Suprapubic skin (tissue), 4 donors: ENCODE results near the gene STX1A. TPM values are rescaled to one million over a fixed set of nuclear protein-coding genes. Genes with fewer than 3 reads are reported as not detected.
"Not testable (repeated sequence)": the region's sequence is repeated elsewhere in the genome, so short reads cannot be mapped to it uniquely, and the experiment has no call there.

Source experiments
- DNase-seq, 2 donors: peaks; one replicate each; pipeline ENCODE4 v3.0.0-alpha.2; 2019; ENCODE audit warnings: low spot score in 2 of 2
- H3K27ac ChIP-seq: fragments of 200-600 bp; sonication (generic); one replicate; pipeline ENCODE4 v1.5.1; 2019
- H3K27me3 ChIP-seq: fragments of 200-600 bp; sonication (generic); one replicate; pipeline ENCODE4 v1.5.1; 2019
- H3K36me3 ChIP-seq: fragments of 200-600 bp; sonication (generic); one replicate; pipeline ENCODE4 v1.5.1; 2019
- H3K4me1 ChIP-seq: fragments of 200-600 bp; sonication (generic); one replicate; pipeline ENCODE4 v1.5.1; 2019
- H3K4me3 ChIP-seq: fragments of 200-600 bp; sonication (generic); one replicate; pipeline ENCODE4 v1.5.1; 2019; ENCODE audit warnings: mild to moderate bottlenecking
- H3K9me3 ChIP-seq: fragments of 200-600 bp; sonication (generic); one replicate; pipeline ENCODE4 v1.5.1; 2019
- CTCF ChIP-seq, 2 donors: fragments of 200-600 bp in 1 of 2; fragments of 450-650 bp in 1 of 2; sonication (generic) in 1 of 2; IDR thresholded peaks; one replicate each; pipeline ENCODE4 v1.5.1; 2016 to 2019; ENCODE audit warnings: antibody characterized with exemption in 2 of 2, mild to moderate bottlenecking in 1 of 2, moderate library complexity in 1 of 2
- EP300 ChIP-seq: sonication (generic); formaldehyde crosslinking; IDR thresholded peaks from one replicate; pipeline ENCODE4 v1.6.1; 2017; ENCODE audit warnings: antibody characterized with exemption
- POLR2A ChIP-seq, 2 donors: fragments of 450-650 bp; IDR thresholded peaks; one replicate each; pipeline ENCODE4 v1.6.1; 2017; ENCODE audit warnings: antibody characterized with exemption in 2 of 2, mild to moderate bottlenecking in 2 of 2, moderate library complexity in 2 of 2
- POLR2AphosphoS5 ChIP-seq, 3 donors: sonication (generic); formaldehyde crosslinking; IDR thresholded peaks; one replicate each; pipeline ENCODE4 v1.6.1; 2017; ENCODE audit warnings: antibody characterized with exemption in 3 of 3
- WGBS: methylation state at CpG from one replicate; pipeline ENCODE4 v1.1.5; 2018; 5-methylcytosine and 5-hydroxymethylcytosine counted together
- total RNA-seq, 4 donors: library from RNA; depleted of rRNA; stranded (reverse); fragments of >200 nt; gene quantifications; one replicate each; pipeline ENCODE4 v1.1.0, GENCODE V29; 2016

Gene STX1A
- total RNA-seq, 4 donors from 2014 or later = 3.3 to 6.0 (median 4.3) TPM

- Histone ChIP-seq H3K36me3 (peaks cover 23% of the 10 kb centered on the region), H3K27ac (no peak overlapping the region), H3K27me3 (no peaks in the 10 kb centered on the region), H3K4me3 (no peak overlapping the region), H3K4me1 (peaks cover 31% of the 10 kb centered on the region), H3K9me3 (no peaks in the 10 kb centered on the region)
- DNase-seq = no peak
- 96% methylated on average over 4 of the region's 6 CpGs for WGBS
- TF ChIP-seq EP300 (no peak), POLR2AphosphoS5 (IDR thresholded peaks at IDR 0.05) (no peak), CTCF (IDR thresholded peaks at IDR 0.05) (no peak), POLR2A (IDR thresholded peaks at IDR 0.05) (no peak)
These were observed 40.6 kb downstream of the STX1A start for GRCh38 chr7:73678862-73679261.

GRCh38 chr7:73676062-73676461, 43.4 kb downstream of the STX1A start:
- not testable (repeated sequence) for H3K4me3 ChIP-seq, H3K27ac ChIP-seq, DNase-seq, H3K9me3 ChIP-seq, H3K27me3 ChIP-seq
- Histone ChIP-seq H3K4me1 (peaks cover 12% of the 10 kb centered on the region), H3K36me3 (peaks cover 23% of the 10 kb centered on the region)
- WGBS = 76% methylated on average over 8 of the region's 9 CpGs

GRCh38 chr7:73674468-73675124, 44.9 kb downstream of the STX1A start:
- H3K27ac ChIP-seq = no peak overlapping the region
- no peak overlapping the region for H3K4me3 ChIP-seq
- DNase-seq = no peak
- no peaks in the 10 kb centered on the region for H3K4me1 ChIP-seq
- H3K9me3 ChIP-seq = no peaks in the 10 kb centered on the region
- TF ChIP-seq EP300 = no peak
- H3K36me3 ChIP-seq = peaks cover 20% of the 10 kb centered on the region
- no peaks in the 10 kb centered on the region for H3K27me3 ChIP-seq
- WGBS = 83% methylated on average over 1 of the region's 1 CpG

GRCh38 chr7:73671857-73672445, 47.5 kb downstream of the STX1A start:
- Histone ChIP-seq H3K4me1 (peaks cover 20% of the 10 kb centered on the region), H3K9me3 (no peaks in the 10 kb centered on the region), H3K27me3 (no peaks in the 10 kb centered on the region), H3K27ac (no peak overlapping the region), H3K36me3 (no peaks in the 10 kb centered on the region), H3K4me3 (no peak overlapping the region)
- TF ChIP-seq POLR2A (IDR thresholded peaks at IDR 0.05) = no peak
- 92% methylated on average over 15 of the region's 15 CpGs for WGBS
- DNase-seq = no peak

GRCh38 chr7:73671322-73671661, 48.2 kb downstream of the STX1A start:
- H3K4me3 ChIP-seq = no peak overlapping the region
- no peak overlapping the region for H3K27ac ChIP-seq
- no peaks in the 10 kb centered on the region for H3K36me3 ChIP-seq
- no peak for DNase-seq
- H3K4me1 ChIP-seq = peaks cover 20% of the 10 kb centered on the region
- H3K9me3 ChIP-seq = no peaks in the 10 kb centered on the region
- no CpG with 5 or more reads among the region's 12 CpGs for WGBS
- no peaks in the 10 kb centered on the region for H3K27me3 ChIP-seq
- TF ChIP-seq CTCF (IDR thresholded peaks at IDR 0.05) (no peak), POLR2AphosphoS5 (IDR thresholded peaks at IDR 0.05) (no peak), POLR2A (IDR thresholded peaks at IDR 0.05) (no peak), EP300 (no peak)

- Histone ChIP-seq H3K27ac (no peak overlapping the region), H3K4me3 (no peak overlapping the region), H3K27me3 (no peaks in the 10 kb centered on the region), H3K36me3 (no peaks in the 10 kb centered on the region), H3K9me3 (no peaks in the 10 kb centered on the region), H3K4me1 (peaks cover 20% of the 10 kb centered on the region)
- no peak for DNase-seq
- WGBS = 88% methylated on average over 9 of the region's 12 CpGs
- no peak for TF ChIP-seq EP300
- no peak for TF ChIP-seq POLR2A (IDR thresholded peaks at IDR 0.05)
- no peak for TF ChIP-seq CTCF (IDR thresholded peaks at IDR 0.05)
- TF ChIP-seq POLR2AphosphoS5 (IDR thresholded peaks at IDR 0.05) = no peak
These were observed 49.5 kb downstream of the STX1A start for GRCh38 chr7:73669858-73670385.
